GM19438 (cell line): ENCODE results near the gene KHNYN.
A peak's percentile ranks its signal among the peaks of the same experiment; 100 is the strongest.
"Not testable (repeated sequence)": the region's sequence is repeated elsewhere in the genome, so short reads cannot be mapped to it uniquely, and the experiment has no call there.

Source experiments
- ATAC-seq: cut with Tn5 transposase; IDR thresholded peaks from one replicate; pipeline ENCODE4 v1.9.1; 2021; ENCODE audit warnings: low read depth; ENCODE audit not compliant: unreplicated experiment

Gene KHNYN

GRCh38 chr14:24463884-24464785 lies 34.4 kb downstream of the KHNYN start:
- no peak for ATAC-seq

DNA sequence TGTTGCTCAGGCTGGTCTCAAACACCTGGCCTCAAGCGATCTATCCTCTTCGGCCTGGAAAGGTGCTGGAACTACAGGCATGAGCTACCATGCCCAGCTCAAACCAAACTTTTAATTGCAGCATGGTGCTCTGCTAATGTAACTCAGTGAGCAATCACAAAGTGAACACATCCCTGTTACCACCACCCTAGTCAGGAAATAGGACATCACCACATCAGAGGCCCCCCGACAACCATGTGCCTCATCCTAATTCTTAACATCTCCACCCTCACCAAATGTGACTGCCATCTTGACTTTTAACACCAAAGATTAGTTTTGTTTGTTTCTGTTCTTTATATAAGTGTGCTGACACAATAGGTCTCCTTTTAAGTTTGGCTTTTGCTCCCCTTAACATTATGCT lies 35.6 kb downstream of the KHNYN start:
- no peak for ATAC-seq

DNA sequence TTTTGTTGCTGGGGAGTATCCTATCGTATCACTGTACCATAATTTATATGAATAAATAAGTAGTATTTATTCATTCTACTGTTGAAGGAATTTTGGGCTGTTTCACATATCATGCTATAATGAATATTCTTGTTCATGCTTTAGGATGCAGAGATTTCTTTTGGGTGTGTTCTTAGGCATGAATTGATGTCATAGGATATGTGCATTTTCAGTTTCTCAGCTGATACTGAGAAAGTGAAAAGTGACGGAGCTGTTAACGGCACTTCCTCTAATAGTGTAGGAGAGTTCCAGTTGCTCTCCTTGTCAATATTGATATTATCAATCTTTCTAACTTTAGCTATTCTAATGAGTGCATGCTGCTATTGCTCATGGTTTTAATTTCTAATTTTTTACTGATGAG lies 36.1 kb downstream of the KHNYN start:
- no peak for ATAC-seq

DNA sequence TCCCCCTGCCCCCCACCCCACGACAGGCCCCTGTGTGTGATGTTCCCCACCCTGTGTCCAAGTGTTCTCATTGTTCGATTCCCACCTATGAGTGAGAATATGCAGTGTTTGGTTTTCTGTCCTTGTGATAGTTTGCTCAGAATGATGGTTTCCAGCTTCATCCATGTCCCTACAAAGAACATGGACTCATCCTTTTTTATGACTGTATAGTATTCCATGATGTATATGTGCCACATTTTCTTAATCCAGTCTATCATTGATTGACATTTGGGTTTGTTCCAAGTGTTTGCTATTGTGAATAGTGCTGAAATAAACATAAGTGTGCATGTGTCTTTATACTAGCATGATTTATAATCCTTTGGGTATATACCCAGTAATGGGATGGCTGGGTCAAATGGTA lies 40.7 kb downstream of the KHNYN start:
- not testable (repeated sequence) for ATAC-seq

- no peak for ATAC-seq
These were observed 43.5 kb downstream of the KHNYN start for GRCh38 chr14:24473211-24473610.

DNA sequence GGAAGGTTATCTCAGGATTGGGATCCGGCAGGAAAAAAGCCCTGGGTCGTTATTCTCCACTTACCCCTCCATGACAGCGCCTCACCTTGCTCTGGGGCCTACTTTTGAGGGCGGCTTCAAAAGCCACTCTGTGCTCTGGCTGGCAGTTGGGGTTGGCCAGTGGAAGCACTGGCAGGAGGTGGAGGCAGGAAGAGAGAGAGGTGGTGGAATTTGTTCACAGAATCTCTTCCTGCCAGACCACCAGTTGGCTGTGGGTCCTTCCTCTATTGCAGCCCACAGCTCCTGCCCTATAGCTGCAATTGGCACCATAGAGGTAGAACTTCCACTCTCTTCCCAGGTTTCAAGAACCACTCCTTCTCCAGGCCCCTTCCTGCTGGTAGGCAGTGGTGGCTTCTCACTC lies 45.5 kb downstream of the KHNYN start:
- ATAC-seq, result no peak

DNA sequence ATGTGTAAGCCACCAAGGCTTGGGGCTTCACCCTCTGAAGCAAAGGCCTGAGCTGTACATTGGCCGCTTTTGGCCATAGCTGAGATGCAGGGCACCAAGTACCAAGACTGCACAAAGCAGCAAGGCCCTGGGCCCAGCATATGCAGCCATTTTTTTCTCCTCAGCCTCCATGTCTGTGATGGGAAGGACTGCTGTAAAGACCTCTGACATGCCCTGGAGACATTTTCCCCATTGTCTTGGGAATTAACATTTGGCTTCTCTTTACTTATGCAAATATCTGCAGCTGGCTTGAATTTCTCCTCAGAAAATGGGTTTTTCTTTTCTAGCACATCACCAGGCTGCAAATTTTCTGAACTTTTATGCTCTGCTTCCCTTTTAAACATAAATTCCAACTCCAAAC lies 50.2 kb downstream of the KHNYN start:
- not testable (repeated sequence) for ATAC-seq

GRCh38 chr14:24481622-24482324 lies 52.0 kb downstream of the KHNYN start:
- no peak for ATAC-seq

DNA sequence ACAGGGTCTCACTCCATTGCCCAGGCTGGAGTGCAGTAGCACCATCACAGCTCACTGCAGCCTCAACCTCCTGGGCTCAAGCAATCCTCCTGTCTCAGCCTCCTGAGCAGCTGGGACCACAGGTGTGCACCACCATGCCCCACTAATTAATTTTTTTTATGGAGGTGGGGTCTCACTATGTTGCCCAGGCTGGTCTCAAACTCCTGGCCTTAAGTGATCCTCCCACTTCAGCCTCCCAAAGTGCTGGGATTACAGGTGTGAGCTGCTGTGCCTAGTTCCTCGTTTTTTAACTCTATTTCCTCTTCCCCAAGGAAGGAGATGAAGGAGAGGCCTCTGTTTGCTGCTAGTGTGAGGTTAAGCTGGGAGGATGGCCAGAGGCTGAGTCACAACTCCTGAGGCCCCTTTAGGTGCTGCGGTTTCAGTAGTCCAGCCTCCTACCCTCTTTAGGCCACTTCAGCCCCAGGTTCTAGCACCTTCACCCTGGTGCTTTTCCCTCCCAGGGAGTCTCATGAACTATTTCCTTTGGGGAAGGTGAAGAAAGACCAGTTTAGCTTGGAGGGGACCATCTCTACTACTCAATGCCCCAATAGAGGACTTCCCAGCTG lies 53.0 kb downstream of the KHNYN start:
- ATAC-seq, result not testable (repeated sequence)

- ATAC-seq, result peak; percentile 66
These were observed 54.0 kb downstream of the KHNYN start for GRCh38 chr14:24483604-24484252.
